ENCODE results near the gene KIF9.

Gene KIF9, protein sequence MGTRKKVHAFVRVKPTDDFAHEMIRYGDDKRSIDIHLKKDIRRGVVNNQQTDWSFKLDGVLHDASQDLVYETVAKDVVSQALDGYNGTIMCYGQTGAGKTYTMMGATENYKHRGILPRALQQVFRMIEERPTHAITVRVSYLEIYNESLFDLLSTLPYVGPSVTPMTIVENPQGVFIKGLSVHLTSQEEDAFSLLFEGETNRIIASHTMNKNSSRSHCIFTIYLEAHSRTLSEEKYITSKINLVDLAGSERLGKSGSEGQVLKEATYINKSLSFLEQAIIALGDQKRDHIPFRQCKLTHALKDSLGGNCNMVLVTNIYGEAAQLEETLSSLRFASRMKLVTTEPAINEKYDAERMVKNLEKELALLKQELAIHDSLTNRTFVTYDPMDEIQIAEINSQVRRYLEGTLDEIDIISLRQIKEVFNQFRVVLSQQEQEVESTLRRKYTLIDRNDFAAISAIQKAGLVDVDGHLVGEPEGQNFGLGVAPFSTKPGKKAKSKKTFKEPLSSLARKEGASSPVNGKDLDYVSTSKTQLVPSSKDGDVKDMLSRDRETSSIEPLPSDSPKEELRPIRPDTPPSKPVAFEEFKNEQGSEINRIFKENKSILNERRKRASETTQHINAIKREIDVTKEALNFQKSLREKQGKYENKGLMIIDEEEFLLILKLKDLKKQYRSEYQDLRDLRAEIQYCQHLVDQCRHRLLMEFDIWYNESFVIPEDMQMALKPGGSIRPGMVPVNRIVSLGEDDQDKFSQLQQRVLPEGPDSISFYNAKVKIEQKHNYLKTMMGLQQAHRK

DNA sequence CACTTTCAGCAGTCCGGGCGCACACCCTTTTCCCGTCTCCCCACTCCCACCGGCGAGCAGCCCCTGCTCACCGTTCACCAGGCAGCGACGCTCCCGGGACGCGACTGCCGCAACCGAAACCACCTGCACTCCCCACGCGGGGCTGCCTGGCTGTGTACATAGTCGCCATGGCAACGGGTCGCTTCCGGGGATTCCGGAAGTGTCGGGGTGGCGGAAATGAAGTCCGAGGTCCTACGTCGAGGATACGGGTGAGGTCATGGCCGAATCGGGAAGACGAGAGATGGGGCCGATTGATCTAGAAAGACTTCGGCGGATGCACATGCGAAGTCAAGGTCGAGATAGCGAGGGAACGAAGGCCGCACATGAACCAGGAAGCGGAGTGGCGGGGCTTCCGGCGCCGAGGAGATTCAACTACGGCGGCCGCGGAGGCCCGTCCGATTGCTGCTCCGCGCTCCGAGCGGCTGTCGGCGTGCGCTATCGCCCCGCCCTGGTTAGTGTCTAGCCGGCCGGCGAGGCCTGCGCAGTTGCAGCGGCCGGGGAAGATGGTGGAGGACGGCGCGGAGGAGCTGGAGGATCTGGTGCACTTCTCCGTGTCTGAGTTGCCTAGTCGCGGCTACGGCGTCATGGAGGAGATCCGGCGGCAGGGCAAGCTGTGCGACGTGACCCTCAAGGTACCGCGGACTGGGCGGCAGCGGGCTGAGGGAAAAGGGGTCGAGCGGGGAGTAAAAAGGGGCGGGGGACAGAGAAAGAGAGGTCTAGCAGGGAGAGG, at the start of gene KIF9, which contains the start of gene KLHL18:
KIF9 (minus strand) TSS at position 376 of the 769 bp plus-strand sequence. CDS start 5,425 bp downstream, outside the sequence.
KLHL18 (plus strand) TSS at position 521 of the 769 bp plus-strand sequence; CDS start at position 543, 22 bp downstream.
- TF ChIP-seq, protein P1, sequence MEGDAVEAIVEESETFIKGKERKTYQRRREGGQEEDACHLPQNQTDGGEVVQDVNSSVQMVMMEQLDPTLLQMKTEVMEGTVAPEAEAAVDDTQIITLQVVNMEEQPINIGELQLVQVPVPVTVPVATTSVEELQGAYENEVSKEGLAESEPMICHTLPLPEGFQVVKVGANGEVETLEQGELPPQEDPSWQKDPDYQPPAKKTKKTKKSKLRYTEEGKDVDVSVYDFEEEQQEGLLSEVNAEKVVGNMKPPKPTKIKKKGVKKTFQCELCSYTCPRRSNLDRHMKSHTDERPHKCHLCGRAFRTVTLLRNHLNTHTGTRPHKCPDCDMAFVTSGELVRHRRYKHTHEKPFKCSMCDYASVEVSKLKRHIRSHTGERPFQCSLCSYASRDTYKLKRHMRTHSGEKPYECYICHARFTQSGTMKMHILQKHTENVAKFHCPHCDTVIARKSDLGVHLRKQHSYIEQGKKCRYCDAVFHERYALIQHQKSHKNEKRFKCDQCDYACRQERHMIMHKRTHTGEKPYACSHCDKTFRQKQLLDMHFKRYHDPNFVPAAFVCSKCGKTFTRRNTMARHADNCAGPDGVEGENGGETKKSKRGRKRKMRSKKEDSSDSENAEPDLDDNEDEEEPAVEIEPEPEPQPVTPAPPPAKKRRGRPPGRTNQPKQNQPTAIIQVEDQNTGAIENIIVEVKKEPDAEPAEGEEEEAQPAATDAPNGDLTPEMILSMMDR (IDR thresholded peaks at IDR 0.05; ENCODE audit: insufficient read depth, low read length, poor library complexity, severe bottlenecking): no peak
- DNase-seq (ENCODE audit: extremely low read depth, insufficient read length): peak; percentile 95
- Histone ChIP-seq H3K36me3 (ENCODE audit: control insufficient read depth, insufficient read depth, low read length) (peaks cover 1% of the 10 kb centered on the region; the same call in 1 of the 2 replicates), H3K4me3 (replicated peaks; ENCODE audit: low read depth, low read length) (peak within 1 kb of the TSS; percentile 85), H3K27me3 (replicated peaks; ENCODE audit: control insufficient read depth, insufficient read depth, low read length) (no peaks in the 10 kb centered on the region)

DNA sequence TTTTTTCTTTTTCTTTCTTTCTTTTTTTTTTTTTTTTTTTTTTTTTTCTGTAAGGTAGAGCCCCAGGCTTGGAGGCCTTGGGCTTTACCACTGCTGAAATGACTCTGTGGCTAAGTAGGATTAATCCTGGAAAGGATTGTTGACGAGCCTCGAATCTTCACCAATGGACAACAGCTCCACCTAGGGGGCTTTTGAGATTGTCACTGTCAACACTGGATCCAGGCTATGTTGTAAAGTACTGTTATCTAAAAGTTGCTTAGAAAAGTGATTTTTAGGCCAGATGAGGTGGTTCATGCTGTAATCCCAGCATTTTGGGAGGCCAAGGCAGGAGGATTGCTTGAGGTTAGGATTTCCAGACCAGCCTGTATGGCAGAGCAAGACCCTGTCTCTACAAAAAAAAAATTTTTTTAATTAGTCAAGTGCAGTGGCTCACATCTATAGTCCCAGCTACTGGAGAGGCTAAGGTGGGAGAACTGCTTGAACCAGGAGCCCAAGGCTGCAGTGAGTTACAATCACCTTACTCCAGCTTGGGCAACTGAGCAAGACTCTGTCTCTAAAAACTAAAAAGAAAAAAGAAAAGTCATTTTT, 41.8 kb upstream of the KIF9 start:
- H3K36me3 ChIP-seq (ENCODE audit: control insufficient read depth, insufficient read depth, low read length): peaks cover 20% of the 10 kb centered on the region
- TF ChIP-seq, protein P1 (IDR thresholded peaks at IDR 0.05; ENCODE audit: insufficient read depth, low read length, poor library complexity, severe bottlenecking): peak; percentile 74
- H3K27me3 ChIP-seq (replicated peaks; ENCODE audit: control insufficient read depth, insufficient read depth, low read length): no peaks in the 10 kb centered on the region
- DNase-seq (ENCODE audit: extremely low read depth, insufficient read length): no peak
- H3K4me3 ChIP-seq (replicated peaks; ENCODE audit: low read depth, low read length): no peak overlapping the region

DNA sequence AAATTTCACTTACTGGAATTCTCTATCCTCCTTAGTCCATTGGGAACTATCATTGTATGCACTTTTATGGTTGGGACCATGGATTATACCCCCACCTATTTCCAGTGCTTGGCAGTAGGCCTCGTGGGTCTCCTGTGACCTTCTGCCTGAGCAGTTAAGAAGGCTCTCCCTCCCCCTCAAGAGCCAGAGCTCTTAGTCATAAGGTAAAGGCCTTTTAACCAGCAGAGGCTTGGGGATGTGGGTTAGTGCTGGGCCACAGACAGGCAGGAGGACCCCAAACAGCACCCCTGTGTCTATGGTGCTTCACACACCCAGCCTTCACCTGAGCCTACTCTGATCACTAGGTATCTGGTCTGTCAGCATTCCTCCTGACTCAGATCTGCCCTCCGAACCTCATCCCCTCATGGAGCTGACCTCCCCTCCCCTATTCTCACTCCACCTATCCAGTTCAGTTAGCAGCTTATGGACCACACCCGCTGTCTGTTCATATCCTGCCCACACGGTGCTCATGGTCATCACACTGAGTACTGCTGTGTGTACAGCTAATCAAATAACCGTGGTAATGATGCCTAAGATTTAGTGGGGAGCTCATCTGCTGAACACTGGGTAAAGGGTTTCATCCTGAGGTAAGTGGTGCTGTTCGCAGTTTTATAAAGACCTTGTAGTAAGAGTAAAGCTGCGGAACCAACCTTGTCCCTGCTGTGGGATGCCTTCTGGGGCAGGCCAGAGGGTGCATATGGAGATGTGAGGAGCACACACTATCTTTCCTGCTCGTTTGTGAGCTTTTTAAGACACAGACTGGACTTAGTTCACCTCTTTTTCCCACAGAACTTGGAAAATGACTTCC, 41.1 kb upstream of the KIF9 start:
- peaks cover 20% of the 10 kb centered on the region for H3K36me3 ChIP-seq (ENCODE audit: control insufficient read depth, insufficient read depth, low read length)

DNA sequence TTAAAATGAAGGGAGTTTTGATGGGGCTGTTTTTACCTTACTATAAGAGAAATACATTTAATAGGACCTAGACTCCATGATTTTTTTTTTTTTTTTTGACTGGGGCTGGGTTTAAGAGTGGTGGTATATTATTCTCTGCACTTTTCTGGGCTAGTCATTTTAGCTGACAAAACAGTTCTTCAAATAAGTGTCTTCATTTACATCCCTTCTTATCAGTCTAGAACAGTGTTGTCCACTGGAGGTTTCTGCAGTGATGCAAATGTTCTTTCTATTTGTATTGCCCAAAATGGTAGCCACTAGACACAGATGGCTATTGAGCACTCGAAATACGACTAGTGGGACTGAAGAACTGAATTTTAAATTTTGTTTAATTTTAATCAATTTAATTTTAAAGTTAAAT, 37.4 kb upstream of the KIF9 start:
- TF ChIP-seq, protein P1 (IDR thresholded peaks at IDR 0.05; ENCODE audit: insufficient read depth, low read length, poor library complexity, severe bottlenecking): no peak
- DNase-seq (ENCODE audit: extremely low read depth, insufficient read length): no peak

More for the DNA sequence above, 41.1 kb upstream of the KIF9 start:
- DNase-seq (ENCODE audit: extremely low read depth, insufficient read length): no peak
- Histone ChIP-seq H3K27me3 (replicated peaks; ENCODE audit: control insufficient read depth, insufficient read depth, low read length) (no peaks in the 10 kb centered on the region), H3K4me3 (replicated peaks; ENCODE audit: low read depth, low read length) (no peak overlapping the region)
- TF ChIP-seq, protein P1 (IDR thresholded peaks at IDR 0.05; ENCODE audit: insufficient read depth, low read length, poor library complexity, severe bottlenecking): no peak

More for the DNA sequence above, 37.4 kb upstream of the KIF9 start:
- Histone ChIP-seq H3K4me3 (replicated peaks; ENCODE audit: low read depth, low read length) (no peak overlapping the region), H3K36me3 (ENCODE audit: control insufficient read depth, insufficient read depth, low read length) (peaks cover 17% of the 10 kb centered on the region), H3K27me3 (replicated peaks; ENCODE audit: control insufficient read depth, insufficient read depth, low read length) (no peaks in the 10 kb centered on the region)
